ENCODE measurements around the gene SMIM38.

SMIM38 gene

DNA sequence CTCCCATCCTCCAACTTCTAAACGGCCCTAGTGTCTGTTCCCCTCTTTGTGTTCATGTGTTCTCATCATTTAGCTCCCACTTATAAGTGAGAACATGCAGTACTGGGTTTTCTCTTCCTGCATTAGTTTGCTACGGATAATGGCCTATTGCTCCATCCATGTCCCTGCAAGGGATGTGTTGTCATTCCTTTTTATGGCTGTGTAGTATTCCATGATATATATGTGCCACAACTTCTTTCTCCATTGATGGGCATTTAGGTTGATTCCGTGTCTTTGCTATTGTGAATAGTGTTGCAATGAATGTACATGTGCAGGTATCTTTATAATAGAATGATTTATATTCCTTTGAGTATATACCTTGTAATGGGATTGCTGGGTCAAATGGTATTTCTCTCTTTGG is 5.6 kb upstream of the SMIM38 start:
- ATAC-seq (ENCODE audit: insufficient read depth, low read depth): no peak
- TF ChIP-seq, protein P1, sequence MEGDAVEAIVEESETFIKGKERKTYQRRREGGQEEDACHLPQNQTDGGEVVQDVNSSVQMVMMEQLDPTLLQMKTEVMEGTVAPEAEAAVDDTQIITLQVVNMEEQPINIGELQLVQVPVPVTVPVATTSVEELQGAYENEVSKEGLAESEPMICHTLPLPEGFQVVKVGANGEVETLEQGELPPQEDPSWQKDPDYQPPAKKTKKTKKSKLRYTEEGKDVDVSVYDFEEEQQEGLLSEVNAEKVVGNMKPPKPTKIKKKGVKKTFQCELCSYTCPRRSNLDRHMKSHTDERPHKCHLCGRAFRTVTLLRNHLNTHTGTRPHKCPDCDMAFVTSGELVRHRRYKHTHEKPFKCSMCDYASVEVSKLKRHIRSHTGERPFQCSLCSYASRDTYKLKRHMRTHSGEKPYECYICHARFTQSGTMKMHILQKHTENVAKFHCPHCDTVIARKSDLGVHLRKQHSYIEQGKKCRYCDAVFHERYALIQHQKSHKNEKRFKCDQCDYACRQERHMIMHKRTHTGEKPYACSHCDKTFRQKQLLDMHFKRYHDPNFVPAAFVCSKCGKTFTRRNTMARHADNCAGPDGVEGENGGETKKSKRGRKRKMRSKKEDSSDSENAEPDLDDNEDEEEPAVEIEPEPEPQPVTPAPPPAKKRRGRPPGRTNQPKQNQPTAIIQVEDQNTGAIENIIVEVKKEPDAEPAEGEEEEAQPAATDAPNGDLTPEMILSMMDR (IDR thresholded peaks at IDR 0.05; ENCODE audit: borderline replicate concordance, extremely low read depth, low read length, poor library complexity, severe bottlenecking): no peak
- TF ChIP-seq EZH2 (IDR thresholded peaks at IDR 0.05; ENCODE audit: borderline replicate concordance, low read depth, low read length, severe bottlenecking): no peak
- Histone ChIP-seq H3K4me1 (ENCODE audit: insufficient read depth, low read length) (no peaks in the 10 kb centered on the region), H3K79me2 (ENCODE audit: insufficient read depth, low read length) (no peaks in the 10 kb centered on the region), H3K9ac (ENCODE audit: low read depth, low read length) (no peak overlapping the region), H3K36me3 (ENCODE audit: insufficient read depth, low read length) (no peaks in the 10 kb centered on the region), H3K4me3 (ENCODE audit: low read depth in 1 of 2, low read length in 2 of 2) (no peak overlapping the region), H4K20me1 (ENCODE audit: insufficient read depth, low read length) (no peaks in the 10 kb centered on the region), H3K9me3 (ENCODE audit: insufficient read depth, low read length, severe bottlenecking) (peaks cover 14% of the 10 kb centered on the region), H2AFZ (ENCODE audit: low read depth, low read length) (no peak overlapping the region), H3K4me2 (ENCODE audit: insufficient read depth, low read length) (no peak overlapping the region), H3K27ac (ENCODE audit: low read length) (no peak overlapping the region), H3K27me3 (ENCODE audit: insufficient read depth, low read length, poor library complexity) (no peaks in the 10 kb centered on the region)
- no peak for DNase-seq

DNA sequence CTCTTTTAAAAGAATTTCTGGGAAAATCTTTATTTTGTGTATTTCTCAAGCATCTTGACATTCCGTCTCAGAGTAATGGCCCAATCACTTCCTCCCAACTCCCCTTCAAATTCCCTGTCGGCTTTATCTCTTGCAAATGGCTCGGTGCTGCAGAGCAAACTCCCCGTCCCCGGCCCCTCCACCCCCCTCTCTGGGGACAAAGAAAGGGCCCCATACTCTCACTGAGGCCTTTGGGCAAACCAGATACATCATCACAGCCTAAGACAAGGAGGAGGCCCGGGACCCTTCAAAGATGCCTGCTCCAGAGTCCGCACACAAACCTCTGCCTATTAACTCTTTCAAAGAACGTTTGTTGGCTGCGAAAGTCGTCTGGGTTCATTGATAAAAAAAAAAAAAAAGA is 3.9 kb upstream of the SMIM38 start:
- DNase-seq (no peak), ATAC-seq (ENCODE audit: insufficient read depth, low read depth) (no peak)
- H3K79me2 ChIP-seq (ENCODE audit: insufficient read depth, low read length): no peaks in the 10 kb centered on the region
- H3K4me1 ChIP-seq (ENCODE audit: insufficient read depth, low read length): no peaks in the 10 kb centered on the region
- H3K4me2 ChIP-seq (ENCODE audit: insufficient read depth, low read length): no peak overlapping the region
- no peak overlapping the region for H2AFZ ChIP-seq (ENCODE audit: low read depth, low read length)
- H4K20me1 ChIP-seq (ENCODE audit: insufficient read depth, low read length): no peaks in the 10 kb centered on the region
- H3K9ac ChIP-seq (ENCODE audit: low read depth, low read length): no peak overlapping the region
- no peaks in the 10 kb centered on the region for H3K36me3 ChIP-seq (ENCODE audit: insufficient read depth, low read length)
- no peaks in the 10 kb centered on the region for H3K27me3 ChIP-seq (ENCODE audit: insufficient read depth, low read length, poor library complexity)
- no peak overlapping the region for H3K4me3 ChIP-seq (ENCODE audit: low read depth in 1 of 2, low read length in 2 of 2)
- no peak overlapping the region for H3K27ac ChIP-seq (ENCODE audit: low read length)
- no peak for TF ChIP-seq EZH2 (IDR thresholded peaks at IDR 0.05; ENCODE audit: borderline replicate concordance, low read depth, low read length, severe bottlenecking)
- TF ChIP-seq, protein P1 (IDR thresholded peaks at IDR 0.05; ENCODE audit: borderline replicate concordance, extremely low read depth, low read length, poor library complexity, severe bottlenecking): no peak
- H3K9me3 ChIP-seq (ENCODE audit: insufficient read depth, low read length, severe bottlenecking): peaks cover 7% of the 10 kb centered on the region

DNA sequence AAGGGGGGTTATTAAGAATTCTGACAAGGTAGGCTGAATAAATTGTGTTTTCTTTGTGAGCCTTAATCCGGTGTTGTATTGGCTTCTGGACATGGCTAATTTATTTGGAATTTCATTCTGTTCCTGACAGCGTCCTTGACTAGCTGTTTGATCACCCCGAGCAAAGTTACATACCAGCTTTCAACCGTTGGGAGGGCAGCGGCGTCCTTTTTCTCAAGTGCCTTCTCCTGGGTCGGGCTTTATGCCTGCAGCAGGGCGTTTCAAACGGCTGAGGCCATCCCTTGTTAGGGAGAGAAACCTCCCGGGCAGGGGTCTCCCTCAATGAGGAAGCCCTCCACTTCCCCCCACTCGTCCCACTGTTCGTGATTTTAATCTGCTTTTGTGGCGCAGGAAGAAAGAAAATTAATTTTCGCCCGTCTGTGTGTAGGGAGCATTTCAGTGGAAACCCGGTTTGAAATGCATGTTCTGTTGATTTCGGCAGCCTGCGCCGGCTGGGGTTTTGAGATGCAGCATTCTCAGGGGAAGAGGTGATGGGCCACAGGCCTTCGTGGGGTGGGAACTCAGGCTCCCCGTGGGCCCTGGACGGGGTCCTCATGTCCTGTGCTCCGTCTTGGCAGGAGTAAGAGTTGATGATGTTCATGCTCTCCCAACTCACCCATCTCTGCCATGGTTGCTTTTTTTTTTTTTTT is 2.9 kb upstream of the SMIM38 start:
- no peaks in the 10 kb centered on the region for H3K9me3 ChIP-seq (ENCODE audit: insufficient read depth, low read length, severe bottlenecking)
- H3K27me3 ChIP-seq (ENCODE audit: insufficient read depth, low read length, poor library complexity): no peaks in the 10 kb centered on the region
- no peak for TF ChIP-seq EZH2 (IDR thresholded peaks at IDR 0.05; ENCODE audit: borderline replicate concordance, low read depth, low read length, severe bottlenecking)
- TF ChIP-seq, protein P1 (IDR thresholded peaks at IDR 0.05; ENCODE audit: borderline replicate concordance, extremely low read depth, low read length, poor library complexity, severe bottlenecking): no peak
- H4K20me1 ChIP-seq (ENCODE audit: insufficient read depth, low read length): no peaks in the 10 kb centered on the region
- DNase-seq (no peak), ATAC-seq (ENCODE audit: insufficient read depth, low read depth) (no peak)
- H3K79me2 ChIP-seq (ENCODE audit: insufficient read depth, low read length): no peaks in the 10 kb centered on the region
- H3K36me3 ChIP-seq (ENCODE audit: insufficient read depth, low read length): no peaks in the 10 kb centered on the region
- no peaks in the 10 kb centered on the region for H3K4me1 ChIP-seq (ENCODE audit: insufficient read depth, low read length)
- no peak overlapping the region for H3K4me3 ChIP-seq (ENCODE audit: low read depth in 1 of 2, low read length in 2 of 2)
- no peak overlapping the region for H3K4me2 ChIP-seq (ENCODE audit: insufficient read depth, low read length)
- H3K9ac ChIP-seq (ENCODE audit: low read depth, low read length): no peak overlapping the region
- H2AFZ ChIP-seq (ENCODE audit: low read depth, low read length): no peak overlapping the region
- H3K27ac ChIP-seq (ENCODE audit: low read length): no peak overlapping the region

All from DND-41 (cell line).